Measurements from ENCODE around the gene SLC32A1.
A peak's percentile ranks its signal among the peaks of the same experiment; 100 is the strongest.

SLC32A1 gene, protein sequence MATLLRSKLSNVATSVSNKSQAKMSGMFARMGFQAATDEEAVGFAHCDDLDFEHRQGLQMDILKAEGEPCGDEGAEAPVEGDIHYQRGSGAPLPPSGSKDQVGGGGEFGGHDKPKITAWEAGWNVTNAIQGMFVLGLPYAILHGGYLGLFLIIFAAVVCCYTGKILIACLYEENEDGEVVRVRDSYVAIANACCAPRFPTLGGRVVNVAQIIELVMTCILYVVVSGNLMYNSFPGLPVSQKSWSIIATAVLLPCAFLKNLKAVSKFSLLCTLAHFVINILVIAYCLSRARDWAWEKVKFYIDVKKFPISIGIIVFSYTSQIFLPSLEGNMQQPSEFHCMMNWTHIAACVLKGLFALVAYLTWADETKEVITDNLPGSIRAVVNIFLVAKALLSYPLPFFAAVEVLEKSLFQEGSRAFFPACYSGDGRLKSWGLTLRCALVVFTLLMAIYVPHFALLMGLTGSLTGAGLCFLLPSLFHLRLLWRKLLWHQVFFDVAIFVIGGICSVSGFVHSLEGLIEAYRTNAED

DNA sequence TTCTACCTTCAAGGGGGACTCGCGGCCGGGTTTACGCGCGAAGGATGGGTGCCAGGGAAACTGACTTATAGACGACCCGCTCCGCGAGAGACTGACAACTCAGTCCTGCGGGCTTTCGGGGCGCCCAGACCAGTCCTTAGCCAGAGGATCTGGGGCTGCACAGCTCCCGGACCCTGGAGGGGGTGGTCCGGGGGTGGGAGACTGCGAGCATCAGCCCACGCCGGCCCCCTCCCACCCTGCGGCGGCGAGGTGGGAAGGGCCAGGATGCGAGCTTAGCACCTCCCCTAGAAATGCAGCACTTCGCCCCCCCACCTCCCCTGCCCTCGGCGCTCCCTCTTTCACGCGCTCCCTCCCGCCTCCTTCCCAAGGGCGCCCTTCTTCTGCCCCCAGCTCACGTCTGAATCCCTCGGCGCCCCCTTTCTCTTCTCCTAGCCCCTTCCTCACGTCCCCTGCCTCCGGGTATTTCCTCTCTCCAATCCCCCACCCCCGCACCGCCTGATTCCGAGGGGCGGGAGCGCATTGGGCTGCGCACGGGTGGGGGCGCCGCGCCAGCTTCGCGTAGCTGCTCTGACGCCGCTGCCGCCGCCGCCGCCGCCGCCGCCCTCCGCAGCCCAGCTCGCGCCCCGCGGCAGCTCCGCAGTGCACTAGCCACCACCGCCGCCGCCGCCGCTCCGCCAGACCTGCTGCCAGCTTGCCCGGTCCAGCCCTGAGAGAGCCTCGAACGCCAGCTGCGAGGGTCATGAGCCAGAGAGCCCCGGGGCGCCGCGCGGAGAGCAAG, at the start of gene SLC32A1:
Gene SLC32A1, plus strand, starts transcription at position 639 of the 778 bp plus-strand sequence. CDS start 239 bp downstream, outside the sequence.
- no peak for DNase-seq (ENCODE audit: low read depth, low spot score)

DNA sequence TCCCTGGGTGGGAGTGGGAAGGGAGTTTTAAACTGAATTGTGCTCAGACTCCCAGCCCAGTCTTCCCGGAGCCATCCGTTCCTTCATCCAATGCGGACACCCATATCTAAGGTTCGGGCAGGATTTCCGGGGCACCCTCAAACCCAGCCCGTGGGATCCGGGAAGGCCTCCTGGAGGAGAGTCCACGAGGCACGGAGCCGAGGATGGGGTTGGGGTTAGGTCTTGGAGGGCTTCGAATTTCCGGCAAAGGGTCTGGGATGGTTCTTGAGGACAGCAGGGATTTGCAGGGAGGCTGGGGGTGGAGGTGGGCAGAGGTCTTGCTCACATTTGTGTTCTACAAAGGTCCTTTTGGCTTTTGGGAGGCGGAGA, 49.5 kb upstream of the SLC32A1 start:
- no peak overlapping the region for H3K27ac ChIP-seq (ENCODE audit: low read length)
- no peaks in the 10 kb centered on the region for H3K9me3 ChIP-seq (ENCODE audit: control insufficient read depth, insufficient read depth, low read length)
- no peak for DNase-seq (ENCODE audit: low read depth, low spot score)
- H3K36me3 ChIP-seq (ENCODE audit: control insufficient read depth, insufficient read depth, low read length): no peaks in the 10 kb centered on the region
- peaks cover 6% of the 10 kb centered on the region; the same call in 1 of the 2 replicates for H3K4me1 ChIP-seq (ENCODE audit: control insufficient read depth, insufficient read depth, low read length)
- WGBS (ENCODE audit: insufficient coverage, insufficient read length): no CpG with 5 or more reads among the region's 13 CpGs
- peak overlapping the region; percentile 22; the same call in 1 of the 2 replicates for H3K4me3 ChIP-seq (ENCODE audit: low read length)
- no peaks in the 10 kb centered on the region for H3K27me3 ChIP-seq (ENCODE audit: control insufficient read depth, insufficient read depth, low read length)

More for the DNA sequence above, at the start of gene SLC32A1:
- Histone ChIP-seq H3K4me3 (ENCODE audit: low read length) (peak within 1 kb of the TSS; percentile 8; the same call in 1 of the 2 replicates), H3K27me3 (ENCODE audit: control insufficient read depth, insufficient read depth, low read length) (peaks cover 87% of the 10 kb centered on the region), H3K36me3 (ENCODE audit: control insufficient read depth, insufficient read depth, low read length) (no peaks in the 10 kb centered on the region), H3K27ac (ENCODE audit: low read length) (no peak within 1 kb of the TSS), H3K9me3 (ENCODE audit: control insufficient read depth, insufficient read depth, low read length) (no peaks in the 10 kb centered on the region), H3K4me1 (ENCODE audit: control insufficient read depth, insufficient read depth, low read length) (peaks cover 18% of the 10 kb centered on the region)
- no CpG with 5 or more reads among the region's 76 CpGs for WGBS (ENCODE audit: insufficient coverage, insufficient read length)

DNA sequence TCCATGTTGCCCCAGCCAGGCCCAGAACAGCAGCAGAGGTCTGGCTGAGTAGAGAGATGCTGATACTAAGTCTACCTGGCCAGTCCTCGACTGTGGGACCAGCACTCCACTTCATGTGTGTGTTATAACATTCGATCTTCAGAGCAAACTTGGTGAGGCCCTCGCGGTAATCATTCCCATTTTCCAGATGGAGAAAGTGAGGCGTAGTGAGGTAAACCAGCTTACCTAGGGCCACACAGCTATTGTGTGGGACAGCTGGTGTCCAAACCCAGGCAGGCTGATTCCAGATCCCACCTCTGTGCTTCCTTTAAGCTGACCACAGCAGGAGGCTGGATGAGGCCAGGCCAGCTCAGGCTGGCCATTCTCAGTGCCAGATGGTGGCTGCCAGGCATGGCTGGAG, 47.7 kb upstream of the SLC32A1 start:
- no peaks in the 10 kb centered on the region for H3K27me3 ChIP-seq (ENCODE audit: control insufficient read depth, insufficient read depth, low read length)
- peaks cover 3% of the 10 kb centered on the region; the same call in 1 of the 2 replicates for H3K4me1 ChIP-seq (ENCODE audit: control insufficient read depth, insufficient read depth, low read length)
- H3K4me3 ChIP-seq (ENCODE audit: low read length): no peak overlapping the region
- no peak for DNase-seq (ENCODE audit: low read depth, low spot score)
- H3K9me3 ChIP-seq (ENCODE audit: control insufficient read depth, insufficient read depth, low read length): no peaks in the 10 kb centered on the region
- H3K36me3 ChIP-seq (ENCODE audit: control insufficient read depth, insufficient read depth, low read length): no peaks in the 10 kb centered on the region
- no CpG with 5 or more reads among the region's 5 CpGs for WGBS (ENCODE audit: insufficient coverage, insufficient read length)
- H3K27ac ChIP-seq (ENCODE audit: low read length): no peak overlapping the region

DNA sequence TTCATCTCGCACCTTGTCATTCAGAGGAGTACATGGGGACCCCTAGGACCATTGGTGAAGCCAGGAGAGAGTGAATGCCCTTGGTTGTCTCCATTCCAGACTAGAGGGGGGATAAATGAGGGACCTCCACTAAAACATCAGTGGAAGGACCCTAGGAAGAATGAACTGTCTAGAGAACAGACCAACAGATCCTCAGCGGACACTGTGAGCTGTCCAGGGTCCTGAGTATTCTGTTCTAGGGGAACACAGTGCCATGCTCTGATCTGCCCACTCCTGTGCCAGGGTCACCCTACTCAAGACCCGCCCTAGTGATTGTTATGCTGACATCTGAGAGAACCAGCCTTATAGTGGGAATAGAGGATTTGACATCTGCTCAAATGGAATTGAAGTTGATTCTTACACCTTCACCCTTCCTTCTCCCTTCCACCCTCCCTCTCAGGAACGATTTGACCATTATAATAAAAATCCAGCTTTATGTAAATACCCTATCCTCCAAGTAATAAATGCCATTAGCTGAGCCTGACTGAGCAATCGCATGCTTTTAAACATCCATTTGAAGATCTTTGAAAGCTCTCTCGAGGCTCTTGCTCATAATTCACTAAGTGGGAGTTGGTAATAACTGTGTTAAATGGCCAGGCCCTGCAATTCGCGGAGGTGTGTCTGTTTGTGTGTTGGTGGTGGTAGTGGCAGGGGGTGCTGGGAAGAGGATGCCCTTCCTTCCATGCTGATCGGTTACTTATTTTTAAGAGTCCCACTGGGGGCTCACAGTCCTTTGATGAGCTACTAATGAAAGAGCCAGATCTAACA, 43.6 kb upstream of the SLC32A1 start:
- Histone ChIP-seq H3K27me3 (ENCODE audit: control insufficient read depth, insufficient read depth, low read length) (peaks cover 1% of the 10 kb centered on the region; the same call in 1 of the 2 replicates), H3K9me3 (ENCODE audit: control insufficient read depth, insufficient read depth, low read length) (no peaks in the 10 kb centered on the region), H3K4me1 (ENCODE audit: control insufficient read depth, insufficient read depth, low read length) (no peaks in the 10 kb centered on the region), H3K4me3 (ENCODE audit: low read length) (no peak overlapping the region), H3K36me3 (ENCODE audit: control insufficient read depth, insufficient read depth, low read length) (no peaks in the 10 kb centered on the region), H3K27ac (ENCODE audit: low read length) (no peak overlapping the region)
- WGBS (ENCODE audit: insufficient coverage, insufficient read length): no CpG with 5 or more reads among the region's 9 CpGs
- DNase-seq (ENCODE audit: low read depth, low spot score): no peak

DNA sequence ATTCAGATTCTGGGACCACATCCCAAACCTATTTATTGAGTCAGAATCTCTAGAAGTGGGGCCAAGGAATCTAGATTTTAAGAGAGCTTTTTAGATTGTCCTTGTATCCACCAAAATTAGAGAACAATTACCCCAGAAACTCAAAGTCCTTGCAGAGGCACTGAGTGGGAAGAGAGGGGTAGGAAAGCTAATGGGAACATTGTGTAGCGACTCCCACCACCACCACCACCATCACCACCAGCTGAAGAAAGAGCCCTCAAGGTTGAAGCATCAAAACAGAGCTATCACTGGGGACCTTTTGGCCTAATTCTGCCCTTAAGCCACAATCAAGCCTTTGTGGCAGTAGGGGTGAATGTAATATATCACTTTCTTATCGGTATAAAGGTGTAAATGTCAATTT, 39.0 kb upstream of the SLC32A1 start:
- WGBS (ENCODE audit: insufficient coverage, insufficient read length): no CpG with 5 or more reads among the region's 2 CpGs
- Histone ChIP-seq H3K27ac (ENCODE audit: low read length) (no peak overlapping the region), H3K27me3 (ENCODE audit: control insufficient read depth, insufficient read depth, low read length) (peaks cover 1% of the 10 kb centered on the region; the same call in 1 of the 2 replicates), H3K36me3 (ENCODE audit: control insufficient read depth, insufficient read depth, low read length) (no peaks in the 10 kb centered on the region), H3K4me3 (ENCODE audit: low read length) (no peak overlapping the region), H3K9me3 (ENCODE audit: control insufficient read depth, insufficient read depth, low read length) (no peaks in the 10 kb centered on the region), H3K4me1 (ENCODE audit: control insufficient read depth, insufficient read depth, low read length) (no peaks in the 10 kb centered on the region)
- DNase-seq (ENCODE audit: low read depth, low spot score): no peak

DNA sequence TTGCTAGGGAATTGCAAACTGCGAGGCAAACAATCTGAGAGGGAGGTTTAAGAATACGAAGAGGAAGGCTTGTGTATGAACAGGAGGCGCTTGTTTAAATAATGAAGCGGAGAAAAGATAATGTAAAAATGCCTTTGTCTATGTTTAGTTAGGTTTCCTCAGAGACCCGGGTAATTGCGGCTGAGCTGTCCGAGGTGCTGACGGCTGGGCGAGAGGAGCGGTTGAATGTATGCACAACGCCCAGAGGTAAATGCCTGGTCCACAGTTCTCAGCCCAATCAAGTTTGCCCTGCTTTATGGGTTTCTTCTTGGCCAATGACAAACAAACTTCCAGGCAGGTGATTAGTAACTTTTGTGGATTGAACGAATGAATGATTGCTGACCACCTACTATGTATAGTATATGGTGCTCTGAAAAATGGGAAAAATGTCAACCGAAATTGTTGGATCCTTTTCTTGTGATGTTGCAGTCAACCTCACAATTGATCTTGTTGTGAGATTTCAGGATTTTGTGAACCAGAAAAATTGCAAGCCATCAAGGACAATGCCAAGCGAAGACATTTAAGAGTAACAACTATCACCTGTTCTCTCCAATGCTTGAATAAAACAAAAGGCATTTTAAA, 38.3 kb upstream of the SLC32A1 start:
- Histone ChIP-seq H3K9me3 (ENCODE audit: control insufficient read depth, insufficient read depth, low read length) (no peaks in the 10 kb centered on the region), H3K4me3 (ENCODE audit: low read length) (no peak overlapping the region), H3K4me1 (ENCODE audit: control insufficient read depth, insufficient read depth, low read length) (no peaks in the 10 kb centered on the region), H3K27me3 (ENCODE audit: control insufficient read depth, insufficient read depth, low read length) (peaks cover 1% of the 10 kb centered on the region; the same call in 1 of the 2 replicates), H3K36me3 (ENCODE audit: control insufficient read depth, insufficient read depth, low read length) (no peaks in the 10 kb centered on the region), H3K27ac (ENCODE audit: low read length) (no peak overlapping the region)
- 100% methylated on average over 1 of the region's 14 CpGs for WGBS (ENCODE audit: insufficient coverage, insufficient read length)
- DNase-seq (ENCODE audit: low read depth, low spot score): no peak

DNA sequence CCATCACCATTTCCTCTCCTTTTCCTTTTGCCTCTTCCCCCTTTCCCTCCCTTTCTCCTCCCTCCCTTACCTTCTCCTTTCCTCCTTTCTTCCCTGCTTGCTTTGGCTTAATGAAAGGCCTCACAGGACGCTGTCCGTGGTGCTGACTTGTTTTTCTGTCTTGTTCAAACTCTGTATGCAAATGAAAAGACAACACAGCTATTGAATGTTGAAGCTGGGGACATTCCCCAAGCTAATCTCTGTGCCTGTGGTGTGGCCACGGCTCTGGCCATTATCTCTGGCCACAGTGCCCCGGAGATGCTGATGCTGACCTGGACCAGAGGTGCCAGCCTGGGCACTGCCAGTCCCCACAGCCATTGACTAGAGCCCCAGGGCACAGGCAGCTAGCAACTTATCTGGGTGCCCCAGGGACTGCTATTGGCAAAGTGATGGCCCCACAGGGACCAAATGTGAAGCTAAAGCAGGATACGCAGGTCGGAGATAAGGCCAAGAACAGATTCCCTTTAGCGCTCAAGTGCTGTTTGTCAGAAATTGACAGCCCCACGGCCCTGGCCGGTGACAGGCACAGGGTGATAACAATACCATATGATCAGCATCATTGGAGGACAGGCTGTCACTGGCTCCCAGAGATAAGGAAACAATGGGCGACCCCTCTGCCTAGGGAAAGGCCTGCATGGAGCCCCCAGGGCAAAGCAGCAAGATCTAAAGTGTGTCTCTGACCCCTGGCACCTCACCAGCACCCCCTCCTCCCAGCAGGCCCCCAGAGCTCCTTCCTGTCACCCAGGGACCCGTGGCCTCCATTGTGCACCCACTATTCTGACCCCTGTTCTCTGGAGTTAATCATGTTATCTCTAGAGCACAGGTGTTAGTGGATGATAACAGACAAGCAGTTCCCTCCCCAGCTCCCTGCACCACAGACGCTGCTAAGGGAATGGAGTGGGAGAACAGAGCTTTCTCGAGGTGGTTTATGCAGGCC, 31.6 kb upstream of the SLC32A1 start:
- H3K27ac ChIP-seq (ENCODE audit: low read length): no peak overlapping the region
- no peaks in the 10 kb centered on the region for H3K27me3 ChIP-seq (ENCODE audit: control insufficient read depth, insufficient read depth, low read length)
- DNase-seq (ENCODE audit: low read depth, low spot score): peak; percentile 84
- H3K9me3 ChIP-seq (ENCODE audit: control insufficient read depth, insufficient read depth, low read length): no peaks in the 10 kb centered on the region
- H3K4me3 ChIP-seq (ENCODE audit: low read length): no peak overlapping the region
- H3K4me1 ChIP-seq (ENCODE audit: control insufficient read depth, insufficient read depth, low read length): no peaks in the 10 kb centered on the region
- no CpG with 5 or more reads among the region's 13 CpGs for WGBS (ENCODE audit: insufficient coverage, insufficient read length)
- H3K36me3 ChIP-seq (ENCODE audit: control insufficient read depth, insufficient read depth, low read length): no peaks in the 10 kb centered on the region

DNA sequence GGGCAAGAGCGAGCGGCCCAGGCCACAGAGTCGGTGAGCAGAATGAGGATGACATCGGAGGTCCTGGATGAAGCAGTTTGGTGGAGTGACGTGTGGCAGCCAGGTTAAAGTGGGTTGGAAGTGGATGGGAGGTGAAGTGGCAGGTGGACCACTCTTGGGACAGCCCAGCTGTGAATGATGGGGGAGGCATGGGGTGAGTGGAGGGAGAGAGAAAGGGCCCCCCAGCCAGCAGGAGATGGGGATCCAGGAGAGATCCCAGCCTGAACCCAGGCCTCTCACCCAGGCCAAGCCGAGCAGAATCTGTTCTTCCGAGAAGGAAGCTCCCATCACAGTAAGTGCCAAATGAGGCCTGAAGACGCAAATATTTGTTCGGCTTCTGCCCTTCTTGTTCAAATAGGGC, 27.0 kb upstream of the SLC32A1 start:
- Histone ChIP-seq H3K4me1 (ENCODE audit: control insufficient read depth, insufficient read depth, low read length) (peaks cover 2% of the 10 kb centered on the region), H3K4me3 (ENCODE audit: low read length) (no peak overlapping the region), H3K27ac (ENCODE audit: low read length) (no peak overlapping the region), H3K9me3 (ENCODE audit: control insufficient read depth, insufficient read depth, low read length) (no peaks in the 10 kb centered on the region), H3K27me3 (ENCODE audit: control insufficient read depth, insufficient read depth, low read length) (no peaks in the 10 kb centered on the region), H3K36me3 (ENCODE audit: control insufficient read depth, insufficient read depth, low read length) (no peaks in the 10 kb centered on the region)
- WGBS (ENCODE audit: insufficient coverage, insufficient read length): no CpG with 5 or more reads among the region's 9 CpGs
- no peak for DNase-seq (ENCODE audit: low read depth, low spot score)

DNA sequence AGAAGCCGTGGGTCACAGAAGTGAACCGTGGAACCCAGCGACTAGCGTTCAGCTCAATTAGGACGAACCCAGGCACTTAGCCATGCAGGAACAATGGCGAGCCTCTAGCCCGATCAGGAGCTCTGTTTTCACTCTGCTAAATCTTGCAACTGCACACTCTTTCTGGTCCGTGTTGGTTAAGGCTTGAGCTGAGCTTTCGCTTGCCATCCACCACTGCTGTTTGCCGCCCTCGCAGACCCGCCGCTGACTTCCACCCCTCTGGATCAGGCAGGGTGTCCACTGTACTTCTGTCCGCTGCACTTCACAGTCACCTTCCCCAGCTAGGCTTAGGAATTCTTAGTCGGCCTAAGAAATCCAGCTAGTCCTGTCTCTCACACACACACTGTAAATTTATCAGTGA, 25.7 kb upstream of the SLC32A1 start:
- H3K4me3 ChIP-seq (ENCODE audit: low read length): no peak overlapping the region
- H3K36me3 ChIP-seq (ENCODE audit: control insufficient read depth, insufficient read depth, low read length): no peaks in the 10 kb centered on the region
- no peaks in the 10 kb centered on the region for H3K27me3 ChIP-seq (ENCODE audit: control insufficient read depth, insufficient read depth, low read length)
- H3K9me3 ChIP-seq (ENCODE audit: control insufficient read depth, insufficient read depth, low read length): no peaks in the 10 kb centered on the region
- WGBS (ENCODE audit: insufficient coverage, insufficient read length): no CpG with 5 or more reads among the region's 15 CpGs
- peaks cover 2% of the 10 kb centered on the region for H3K4me1 ChIP-seq (ENCODE audit: control insufficient read depth, insufficient read depth, low read length)
- no peak for DNase-seq (ENCODE audit: low read depth, low spot score)
- no peak overlapping the region for H3K27ac ChIP-seq (ENCODE audit: low read length)

Data from iPS DF 6.9 (cell line).